GM18511 (cell line): ENCODE data around the gene PPP2R1B.
"Not testable (repeated sequence)": the region's sequence is repeated elsewhere in the genome, so short reads cannot be mapped to it uniquely, and the experiment has no call there.

Experiments used
- ATAC-seq: cut with Tn5 transposase; IDR thresholded peaks from one replicate; pipeline ENCODE4 v1.9.1; 2021; ENCODE audit warnings: mild to moderate bottlenecking, moderate library complexity; ENCODE audit not compliant: unreplicated experiment

The PPP2R1B gene

GRCh38 chr11:111784311-111784710, 18.1 kb upstream of the PPP2R1B start:
- not testable (repeated sequence) for ATAC-seq

GRCh38 chr11:111782109-111782741, 16.0 kb upstream of the PPP2R1B start:
- ATAC-seq, result no peak

GRCh38 chr11:111779118-111779517, 12.9 kb upstream of the PPP2R1B start:
- ATAC-seq, result no peak

- no peak for ATAC-seq
Observed at GRCh38 chr11:111778047-111778558, 11.9 kb upstream of the PPP2R1B start.

GRCh38 chr11:111777094-111778046, 11.2 kb upstream of the PPP2R1B start:
- peak; percentile 60 for ATAC-seq

- ATAC-seq, result peak; percentile 98
Observed at GRCh38 chr11:111776398-111777093, 10.4 kb upstream of the PPP2R1B start.

GRCh38 chr11:111774955-111775710, 8.9 kb upstream of the PPP2R1B start:
- ATAC-seq, result no peak

- ATAC-seq, result no peak
Observed at GRCh38 chr11:111772535-111772934, 6.3 kb upstream of the PPP2R1B start.

GRCh38 chr11:111771205-111771604, 5.0 kb upstream of the PPP2R1B start:
- not testable (repeated sequence) for ATAC-seq

GRCh38 chr11:111770581-111771134, 4.5 kb upstream of the PPP2R1B start:
- ATAC-seq, result no peak

- ATAC-seq, result peak; percentile 18
Observed at GRCh38 chr11:111766834-111767142, 599 bp upstream of the PPP2R1B start.

GRCh38 chr11:111765320-111765983, 737 bp downstream of the PPP2R1B start:
- peak; percentile 45 for ATAC-seq

- ATAC-seq, result no peak
Observed at GRCh38 chr11:111764621-111765020, 1.6 kb downstream of the PPP2R1B start.

GRCh38 chr11:111762981-111763643, 3.1 kb downstream of the PPP2R1B start:
- no peak for ATAC-seq

GRCh38 chr11:111762526-111762925, 3.7 kb downstream of the PPP2R1B start:
- ATAC-seq, result no peak

GRCh38 chr11:111761036-111761435, 5.2 kb downstream of the PPP2R1B start:
- no peak for ATAC-seq

- ATAC-seq, result no peak
Observed at GRCh38 chr11:111759778-111760407, 6.3 kb downstream of the PPP2R1B start.

- no peak for ATAC-seq
Observed at GRCh38 chr11:111759376-111759775, 6.8 kb downstream of the PPP2R1B start.

- ATAC-seq, result no peak
Observed at GRCh38 chr11:111756097-111756496, 10.1 kb downstream of the PPP2R1B start.
